ENCODE results near the gene OR10V1. TPM values are rescaled to one million over a fixed set of nuclear protein-coding genes. Genes with fewer than 3 reads are reported as not detected.

Gene OR10V1
- total RNA-seq, 2 experiments from 2014 or later: not detected

- peaks cover 25% of the 10 kb centered on the region for H3K36me3 ChIP-seq (ENCODE audit: insufficient read depth, low read length)
- H3K27ac ChIP-seq (ENCODE audit: low read depth in 1 of 2, low read length in 2 of 2): peak within 1 kb of the TSS; percentile 98
- ChIA-PET POLR2A (interaction anchor here (0.6 to 5.2 kb wide), 30 partner anchors 9 to 1693 kb away, joined by 3 to 130 read pairs (median 4); partner anchors contain the start of genes CYB561A3, MRPL16, OSBP and STX3), CTCF (interaction anchor here (0.7 to 1.3 kb wide), 5 partner anchors 11 to 1777 kb away, joined by 3 to 6 read pairs (median 4); no protein-coding TSS in a partner anchor)
- intact Hi-C loops (cut with DNase I, micrococcal nuclease): loop anchor here (1.0 to 10.0 kb wide), 5 partner anchors 53 to 524 kb away; partner anchors contain the start of genes FAM111A (in 1 of the 2) and MRPL16 (in 1 of the 2)
- H3K9me3 ChIP-seq (ENCODE audit: control insufficient read depth in 1 of 2, insufficient read depth in 1 of 2, low read length in 2 of 2): no peaks in the 10 kb centered on the region
- Mint-ChIP-seq H3K27me3 (no peaks in the 10 kb centered on the region), H3K4me3 (peak within 1 kb of the TSS; percentile 99), H3K9me3 (no peaks in the 10 kb centered on the region), H3K27ac (peak within 1 kb of the TSS; percentile 99), H3K36me3 (ENCODE audit: low read depth) (peaks cover 48% of the 10 kb centered on the region), H3K4me1 (ENCODE audit: low read depth) (peaks cover 52% of the 10 kb centered on the region)
- peak; percentile 98 to 100 (median 99) for DNase-seq
- peaks cover 36% of the 10 kb centered on the region for H3K4me1 ChIP-seq (ENCODE audit: insufficient read depth, low read length)
- ATAC-seq (ENCODE audit: poor library complexity): peak; percentile 88
- H3K27me3 ChIP-seq (ENCODE audit: control insufficient read depth in 1 of 2, insufficient read depth in 2 of 2, low read length in 2 of 2): no peaks in the 10 kb centered on the region
- H3K4me3 ChIP-seq (ENCODE audit: low read length): peak within 1 kb of the TSS; percentile 95
- no peak for TF ChIP-seq CTCF (IDR thresholded peaks at IDR 0.05)
Observed at GRCh38 chr11:59668950-59669610, 44.6 kb downstream of the OR10V1 start, which contains the start of gene PATL1. PATL1 (minus strand) TSS chr11:59669037; CDS start chr11:59668895, 142 bp downstream.

- Histone ChIP-seq H3K9me3 (ENCODE audit: control insufficient read depth in 1 of 2, insufficient read depth in 1 of 2, low read length in 2 of 2) (no peaks in the 10 kb centered on the region), H3K27ac (ENCODE audit: low read depth in 1 of 2, low read length in 2 of 2) (peak overlapping the region; percentile 65 to 98), H3K27me3 (ENCODE audit: control insufficient read depth in 1 of 2, insufficient read depth in 2 of 2, low read length in 2 of 2) (no peaks in the 10 kb centered on the region), H3K4me1 (ENCODE audit: insufficient read depth, low read length) (peaks cover 36% of the 10 kb centered on the region), H3K4me3 (ENCODE audit: low read length) (peak overlapping the region; percentile 95), H3K36me3 (ENCODE audit: insufficient read depth, low read length) (peaks cover 33% of the 10 kb centered on the region)
- Mint-ChIP-seq H3K27ac (peak overlapping the region; percentile 99), H3K4me3 (peak overlapping the region; percentile 96), H3K36me3 (ENCODE audit: low read depth) (peaks cover 55% of the 10 kb centered on the region), H3K9me3 (no peaks in the 10 kb centered on the region), H3K4me1 (ENCODE audit: low read depth) (peaks cover 59% of the 10 kb centered on the region), H3K27me3 (no peaks in the 10 kb centered on the region)
- ATAC-seq (ENCODE audit: poor library complexity) (peak; percentile 18), DNase-seq (peak in 5 of 14 experiments; percentile 34 to 92 (median 52))
- ChIA-PET POLR2A (interaction anchor here (0.6 to 5.2 kb wide), 24 partner anchors 9 to 1694 kb away, joined by 3 to 130 read pairs (median 4); partner anchors contain the start of genes CYB561A3, MRPL16, OSBP and STX3), CTCF (interaction anchor here (1.0 to 1.3 kb wide), 2 partner anchors 86 to 131 kb away, joined by 4 to 6 read pairs; no protein-coding TSS in a partner anchor)
- intact Hi-C loops (cut with DNase I, micrococcal nuclease): loop anchor here in 1 of 2 experiments (5.0 to 10.0 kb wide), 3 partner anchors 106 to 524 kb away; partner anchors contain the start of genes FAM111A and MRPL16
- peak; percentile 23 for TF ChIP-seq CTCF (IDR thresholded peaks at IDR 0.05)
Observed at GRCh38 chr11:59668188-59668949, 45.3 kb downstream of the OR10V1 start.

DNA sequence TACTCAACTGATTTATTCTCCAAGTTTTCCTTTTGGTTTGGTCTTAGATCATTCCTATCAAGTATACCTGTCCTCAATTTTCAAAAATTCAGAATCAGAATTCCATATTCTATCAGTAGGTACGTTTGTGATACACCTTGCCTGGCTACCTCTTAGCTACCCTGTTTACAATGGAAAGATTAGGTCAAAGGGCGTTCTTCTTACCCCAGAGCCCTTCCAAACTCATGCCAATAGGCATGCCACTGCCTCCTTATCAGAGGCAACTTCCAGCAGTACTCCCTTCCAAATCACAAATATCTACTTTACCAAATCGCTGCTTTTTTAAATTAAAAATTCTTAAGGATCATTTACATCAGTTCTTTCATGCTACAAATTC lies 45.8 kb downstream of the OR10V1 start:
- no peak for DNase-seq
- H3K36me3 ChIP-seq (ENCODE audit: insufficient read depth, low read length): peaks cover 35% of the 10 kb centered on the region
- no peak for TF ChIP-seq CTCF (IDR thresholded peaks at IDR 0.05)
- no peak for ATAC-seq (ENCODE audit: poor library complexity)
- no peaks in the 10 kb centered on the region for H3K27me3 ChIP-seq (ENCODE audit: control insufficient read depth in 1 of 2, insufficient read depth in 2 of 2, low read length in 2 of 2)
- POLR2A ChIA-PET: interaction anchor here (5.2 kb wide), 1 partner anchor 51 kb away, joined by 130 read pairs; the partner anchor contains the start of gene OSBP
- peak overlapping the region; percentile 99 for H3K27ac Mint-ChIP-seq
- H3K4me3 Mint-ChIP-seq: peak overlapping the region; percentile 96
- H3K36me3 Mint-ChIP-seq (ENCODE audit: low read depth): peaks cover 61% of the 10 kb centered on the region
- H3K4me1 ChIP-seq (ENCODE audit: insufficient read depth, low read length): peaks cover 36% of the 10 kb centered on the region
- intact Hi-C loops (cut with DNase I, micrococcal nuclease): loop anchor here in 1 of 2 experiments (2.0 to 10.0 kb wide), 4 partner anchors 47 to 523 kb away; partner anchors contain the start of genes FAM111A and MRPL16
- H3K9me3 ChIP-seq (ENCODE audit: control insufficient read depth in 1 of 2, insufficient read depth in 1 of 2, low read length in 2 of 2): no peaks in the 10 kb centered on the region
- no peaks in the 10 kb centered on the region for H3K27me3 Mint-ChIP-seq
- H3K4me3 ChIP-seq (ENCODE audit: low read length): peak overlapping the region; percentile 95
- CTCF ChIA-PET: interaction anchor here (1.5 kb wide), 1 partner anchor 496 kb away, joined by 3 read pairs; the partner anchor contains the start of gene DTX4
- H3K9me3 Mint-ChIP-seq: no peaks in the 10 kb centered on the region
- peaks cover 64% of the 10 kb centered on the region for H3K4me1 Mint-ChIP-seq (ENCODE audit: low read depth)
- H3K27ac ChIP-seq (ENCODE audit: low read depth in 1 of 2, low read length in 2 of 2): peak overlapping the region; percentile 65 to 98

Measured in CD4-positive, alpha-beta T cell (primary cell).